PFSK-1 (cell line): ENCODE measurements around the gene GPR37L1.
A peak's percentile ranks its signal among the peaks of the same experiment; 100 is the strongest.

Experiments
- FOXP2 ChIP-seq: optimal IDR thresholded peaks from 2 replicates; pipeline ENCODE3; 2011; ENCODE audit warnings: borderline replicate concordance, control low read depth, inconsistent platforms; ENCODE audit not compliant: insufficient read depth; ENCODE audit errors: extremely low read length, extremely low read depth
- POLR2AphosphoS5 ChIP-seq: IDR thresholded peaks from 2 replicates; pipeline ENCODE4 v1.6.1; 2012; ENCODE audit warnings: low read depth, mild to moderate bottlenecking, control low read depth, low read length, moderate library complexity
- SIN3A ChIP-seq: IDR thresholded peaks from 2 replicates; pipeline ENCODE4 v1.6.1; 2012; ENCODE audit warnings: mild to moderate bottlenecking, low read length, moderate library complexity, borderline replicate concordance; ENCODE audit not compliant: insufficient read depth
- TAF1 ChIP-seq: IDR thresholded peaks from 2 replicates; pipeline ENCODE4 v1.6.1; 2012; ENCODE audit warnings: low read length, control low read depth, borderline replicate concordance; ENCODE audit not compliant: insufficient read depth
- TF ChIP-seq, protein P1 (sequence below), 2 experiments: IDR thresholded peaks; 2 replicates each; pipeline versions ENCODE4 v1.6.1 to v1.8.0; 2011 to 2012; ENCODE audit warnings: low read depth in 2 of 2, low read length in 2 of 2, control low read depth in 1 of 2, inconsistent platforms in 1 of 2, mild to moderate bottlenecking in 1 of 2, moderate library complexity in 1 of 2; ENCODE audit not compliant: insufficient read depth in 1 of 2

Gene GPR37L1

DNA sequence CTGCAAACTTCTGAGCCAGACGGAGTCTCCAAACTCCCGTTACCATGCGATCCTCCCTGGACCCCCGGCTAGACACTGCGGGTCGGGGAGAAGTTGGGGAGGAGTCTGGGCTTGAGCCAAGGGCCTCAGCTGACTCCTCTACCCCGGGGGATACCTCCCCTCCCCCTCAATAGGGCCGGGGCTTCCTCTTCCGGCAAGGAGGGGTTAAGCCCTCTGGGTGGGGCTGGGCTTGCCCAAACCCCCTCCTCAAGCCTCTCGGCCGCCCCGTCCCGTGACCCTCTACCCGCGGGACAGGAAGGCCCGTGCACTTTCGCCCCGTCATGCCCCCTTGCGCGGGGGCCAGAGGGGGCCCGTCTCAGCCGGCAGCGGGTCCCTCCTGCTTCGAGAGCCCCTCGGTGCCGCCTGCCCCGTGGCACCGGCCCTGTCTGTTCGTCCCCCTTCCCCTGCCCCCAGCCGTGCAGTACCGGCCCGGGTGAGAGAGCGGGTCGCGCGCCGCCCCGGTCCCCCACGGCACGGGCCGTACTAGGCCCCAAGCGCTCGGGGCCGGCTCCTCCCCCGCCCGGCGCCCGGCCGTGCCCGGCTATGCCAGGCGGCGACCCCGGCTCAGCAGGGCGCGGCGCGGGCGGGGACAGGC, 21.2 kb downstream of the GPR37L1 start:
- TF ChIP-seq POLR2AphosphoS5: no peak
- TF ChIP-seq TAF1: no peak
- TF ChIP-seq SIN3A: no peak
- no peak for TF ChIP-seq FOXP2
- TF ChIP-seq, protein P1, sequence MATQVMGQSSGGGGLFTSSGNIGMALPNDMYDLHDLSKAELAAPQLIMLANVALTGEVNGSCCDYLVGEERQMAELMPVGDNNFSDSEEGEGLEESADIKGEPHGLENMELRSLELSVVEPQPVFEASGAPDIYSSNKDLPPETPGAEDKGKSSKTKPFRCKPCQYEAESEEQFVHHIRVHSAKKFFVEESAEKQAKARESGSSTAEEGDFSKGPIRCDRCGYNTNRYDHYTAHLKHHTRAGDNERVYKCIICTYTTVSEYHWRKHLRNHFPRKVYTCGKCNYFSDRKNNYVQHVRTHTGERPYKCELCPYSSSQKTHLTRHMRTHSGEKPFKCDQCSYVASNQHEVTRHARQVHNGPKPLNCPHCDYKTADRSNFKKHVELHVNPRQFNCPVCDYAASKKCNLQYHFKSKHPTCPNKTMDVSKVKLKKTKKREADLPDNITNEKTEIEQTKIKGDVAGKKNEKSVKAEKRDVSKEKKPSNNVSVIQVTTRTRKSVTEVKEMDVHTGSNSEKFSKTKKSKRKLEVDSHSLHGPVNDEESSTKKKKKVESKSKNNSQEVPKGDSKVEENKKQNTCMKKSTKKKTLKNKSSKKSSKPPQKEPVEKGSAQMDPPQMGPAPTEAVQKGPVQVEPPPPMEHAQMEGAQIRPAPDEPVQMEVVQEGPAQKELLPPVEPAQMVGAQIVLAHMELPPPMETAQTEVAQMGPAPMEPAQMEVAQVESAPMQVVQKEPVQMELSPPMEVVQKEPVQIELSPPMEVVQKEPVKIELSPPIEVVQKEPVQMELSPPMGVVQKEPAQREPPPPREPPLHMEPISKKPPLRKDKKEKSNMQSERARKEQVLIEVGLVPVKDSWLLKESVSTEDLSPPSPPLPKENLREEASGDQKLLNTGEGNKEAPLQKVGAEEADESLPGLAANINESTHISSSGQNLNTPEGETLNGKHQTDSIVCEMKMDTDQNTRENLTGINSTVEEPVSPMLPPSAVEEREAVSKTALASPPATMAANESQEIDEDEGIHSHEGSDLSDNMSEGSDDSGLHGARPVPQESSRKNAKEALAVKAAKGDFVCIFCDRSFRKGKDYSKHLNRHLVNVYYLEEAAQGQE (IDR thresholded peaks at IDR 0.05; ENCODE audit: insufficient read depth in 1 of 2, low read depth in 2 of 2, low read length in 2 of 2): no peak

- TF ChIP-seq FOXP2 (no peak), TAF1 (0 out of 2 replicates have a peak, but pooled peaks have one; percentile 48), SIN3A (0 out of 2 replicates have a peak, but pooled peaks have one; percentile 11), POLR2AphosphoS5 (peak; percentile 51; the same call in 1 of the 2 replicates)
- TF ChIP-seq, protein P1 (IDR thresholded peaks at IDR 0.05; ENCODE audit: insufficient read depth in 1 of 2, low read depth in 2 of 2, low read length in 2 of 2): peak in 1 of 2 experiments; percentile 49; a peak in 1 of 4 replicates
Observed at GRCh38 chr1:202144402-202145067, 21.8 kb downstream of the GPR37L1 start, which contains the start of gene ARL8A. ARL8A (minus strand) TSS chr1:202144737; CDS start chr1:202144572, 165 bp downstream.

GRCh38 chr1:202145068-202145743, 22.5 kb downstream of the GPR37L1 start:
- TF ChIP-seq POLR2AphosphoS5: no peak
- no peak for TF ChIP-seq FOXP2
- TF ChIP-seq TAF1: no peak
- TF ChIP-seq, protein P1 (IDR thresholded peaks at IDR 0.05; ENCODE audit: insufficient read depth in 1 of 2, low read depth in 2 of 2, low read length in 2 of 2): no peak
- TF ChIP-seq SIN3A: no peak

GRCh38 chr1:202146279-202146678, 23.6 kb downstream of the GPR37L1 start:
- TF ChIP-seq FOXP2 (no peak), TAF1 (no peak), SIN3A (no peak)

- TF ChIP-seq TAF1: no peak
- TF ChIP-seq FOXP2: no peak
- TF ChIP-seq SIN3A: no peak
- TF ChIP-seq, protein P1 (IDR thresholded peaks at IDR 0.05; ENCODE audit: insufficient read depth in 1 of 2, low read depth in 2 of 2, low read length in 2 of 2): no peak
- no peak for TF ChIP-seq POLR2AphosphoS5
Observed at GRCh38 chr1:202146993-202147392, 24.3 kb downstream of the GPR37L1 start.
